HL-60 (cell line): Measurements from ENCODE around the gene NUDC.

Experiments used
- DNase-seq, 2 experiments: peaks; one replicate each; pipeline ENCODE4 v3.0.0-alpha.2; 2010 to 2020; ENCODE audit warnings: low read depth in 1 of 2, low spot score in 1 of 2
- H3K27ac ChIP-seq: fragments of 250-450 bp; sonication (Bioruptor Pico); replicated peaks from 2 replicates; pipeline ENCODE4 v1.5.1; 2020; ENCODE audit warnings: mild to moderate bottlenecking, moderate library complexity
- H3K27me3 ChIP-seq: fragments of 250-450 bp; sonication (Bioruptor Pico); 2 replicates; pipeline ENCODE4 v1.5.1; 2021; ENCODE audit warnings: mild to moderate bottlenecking, moderate library complexity; ENCODE audit not compliant: insufficient read depth, poor library complexity, severe bottlenecking
- H3K4me3 ChIP-seq: replicated peaks from 2 replicates; pipeline ENCODE4 v1.5.1; 2011; ENCODE audit warnings: mild to moderate bottlenecking, control low read depth, low read length; ENCODE audit not compliant: insufficient read depth
- GABPA ChIP-seq: IDR thresholded peaks from 2 replicates; pipeline ENCODE4 v1.6.1; 2012; ENCODE audit warnings: low read depth
- POLR2AphosphoS5 ChIP-seq: IDR thresholded peaks from 2 replicates; pipeline ENCODE4 v1.6.1; 2012; ENCODE audit warnings: low read depth
- SPI1 ChIP-seq: IDR thresholded peaks from 2 replicates; pipeline ENCODE4 v1.6.1; 2012; ENCODE audit warnings: low read depth, mild to moderate bottlenecking, borderline replicate concordance
- TF ChIP-seq, protein P1 (sequence below): IDR thresholded peaks from one replicate; pipeline ENCODE4 v1.5.1; 2011; ENCODE audit warnings: low read length, control low read depth, inconsistent platforms; ENCODE audit not compliant: insufficient read depth
- TF ChIP-seq, protein P2 (sequence below): IDR thresholded peaks from 2 replicates; pipeline ENCODE4 v1.6.1; 2012; ENCODE audit warnings: low read depth; ENCODE audit not compliant: insufficient replicate concordance

NUDC gene

DNA sequence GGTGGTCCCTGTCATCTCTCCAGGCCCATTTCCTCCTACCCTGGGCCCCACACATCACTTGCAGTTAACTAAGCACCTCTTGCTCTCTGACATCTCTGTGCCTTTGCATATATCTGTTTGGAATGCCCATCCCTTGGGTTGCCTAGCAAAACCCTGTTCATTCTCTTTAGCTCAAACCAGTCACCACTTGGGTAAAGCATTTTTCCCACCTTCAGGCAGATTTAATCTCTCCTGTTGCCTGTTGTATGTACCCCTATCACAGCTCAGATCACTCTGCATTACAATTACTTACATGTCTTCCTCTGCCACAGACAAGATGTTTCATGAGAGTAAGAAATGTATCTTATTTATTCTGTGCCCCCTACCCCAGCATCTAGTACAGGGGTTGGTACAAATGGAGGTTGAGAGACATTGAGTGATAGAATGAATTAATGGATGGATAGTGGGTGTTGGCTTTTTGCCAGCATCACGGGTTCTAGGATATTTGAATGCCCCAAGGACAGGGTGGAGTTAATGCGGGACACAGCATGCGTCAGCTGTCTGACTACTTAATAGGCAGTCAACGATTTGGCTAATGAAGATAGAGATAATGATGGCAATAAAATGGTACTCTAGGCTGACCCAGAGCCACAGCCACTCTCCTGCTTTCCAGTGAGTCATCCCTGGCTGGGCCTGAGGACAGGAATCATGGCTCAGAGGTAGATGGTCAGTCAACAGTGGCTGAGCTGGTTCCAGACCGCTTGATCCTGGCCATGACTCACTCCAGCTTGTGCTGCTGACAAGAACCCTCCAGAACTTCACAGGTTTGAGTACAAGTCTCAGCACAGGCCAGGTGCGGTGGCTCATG lies 14.2 kb upstream of the NUDC start:
- TF ChIP-seq SPI1 (no peak), POLR2AphosphoS5 (no peak), GABPA (no peak)
- TF ChIP-seq, protein P1, sequence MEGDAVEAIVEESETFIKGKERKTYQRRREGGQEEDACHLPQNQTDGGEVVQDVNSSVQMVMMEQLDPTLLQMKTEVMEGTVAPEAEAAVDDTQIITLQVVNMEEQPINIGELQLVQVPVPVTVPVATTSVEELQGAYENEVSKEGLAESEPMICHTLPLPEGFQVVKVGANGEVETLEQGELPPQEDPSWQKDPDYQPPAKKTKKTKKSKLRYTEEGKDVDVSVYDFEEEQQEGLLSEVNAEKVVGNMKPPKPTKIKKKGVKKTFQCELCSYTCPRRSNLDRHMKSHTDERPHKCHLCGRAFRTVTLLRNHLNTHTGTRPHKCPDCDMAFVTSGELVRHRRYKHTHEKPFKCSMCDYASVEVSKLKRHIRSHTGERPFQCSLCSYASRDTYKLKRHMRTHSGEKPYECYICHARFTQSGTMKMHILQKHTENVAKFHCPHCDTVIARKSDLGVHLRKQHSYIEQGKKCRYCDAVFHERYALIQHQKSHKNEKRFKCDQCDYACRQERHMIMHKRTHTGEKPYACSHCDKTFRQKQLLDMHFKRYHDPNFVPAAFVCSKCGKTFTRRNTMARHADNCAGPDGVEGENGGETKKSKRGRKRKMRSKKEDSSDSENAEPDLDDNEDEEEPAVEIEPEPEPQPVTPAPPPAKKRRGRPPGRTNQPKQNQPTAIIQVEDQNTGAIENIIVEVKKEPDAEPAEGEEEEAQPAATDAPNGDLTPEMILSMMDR = no peak
- TF ChIP-seq, protein P2, sequence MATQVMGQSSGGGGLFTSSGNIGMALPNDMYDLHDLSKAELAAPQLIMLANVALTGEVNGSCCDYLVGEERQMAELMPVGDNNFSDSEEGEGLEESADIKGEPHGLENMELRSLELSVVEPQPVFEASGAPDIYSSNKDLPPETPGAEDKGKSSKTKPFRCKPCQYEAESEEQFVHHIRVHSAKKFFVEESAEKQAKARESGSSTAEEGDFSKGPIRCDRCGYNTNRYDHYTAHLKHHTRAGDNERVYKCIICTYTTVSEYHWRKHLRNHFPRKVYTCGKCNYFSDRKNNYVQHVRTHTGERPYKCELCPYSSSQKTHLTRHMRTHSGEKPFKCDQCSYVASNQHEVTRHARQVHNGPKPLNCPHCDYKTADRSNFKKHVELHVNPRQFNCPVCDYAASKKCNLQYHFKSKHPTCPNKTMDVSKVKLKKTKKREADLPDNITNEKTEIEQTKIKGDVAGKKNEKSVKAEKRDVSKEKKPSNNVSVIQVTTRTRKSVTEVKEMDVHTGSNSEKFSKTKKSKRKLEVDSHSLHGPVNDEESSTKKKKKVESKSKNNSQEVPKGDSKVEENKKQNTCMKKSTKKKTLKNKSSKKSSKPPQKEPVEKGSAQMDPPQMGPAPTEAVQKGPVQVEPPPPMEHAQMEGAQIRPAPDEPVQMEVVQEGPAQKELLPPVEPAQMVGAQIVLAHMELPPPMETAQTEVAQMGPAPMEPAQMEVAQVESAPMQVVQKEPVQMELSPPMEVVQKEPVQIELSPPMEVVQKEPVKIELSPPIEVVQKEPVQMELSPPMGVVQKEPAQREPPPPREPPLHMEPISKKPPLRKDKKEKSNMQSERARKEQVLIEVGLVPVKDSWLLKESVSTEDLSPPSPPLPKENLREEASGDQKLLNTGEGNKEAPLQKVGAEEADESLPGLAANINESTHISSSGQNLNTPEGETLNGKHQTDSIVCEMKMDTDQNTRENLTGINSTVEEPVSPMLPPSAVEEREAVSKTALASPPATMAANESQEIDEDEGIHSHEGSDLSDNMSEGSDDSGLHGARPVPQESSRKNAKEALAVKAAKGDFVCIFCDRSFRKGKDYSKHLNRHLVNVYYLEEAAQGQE = no peak
- no peak for DNase-seq
- Histone ChIP-seq H3K27ac (no peak overlapping the region), H3K27me3 (no peaks in the 10 kb centered on the region), H3K4me3 (no peak overlapping the region)

DNA sequence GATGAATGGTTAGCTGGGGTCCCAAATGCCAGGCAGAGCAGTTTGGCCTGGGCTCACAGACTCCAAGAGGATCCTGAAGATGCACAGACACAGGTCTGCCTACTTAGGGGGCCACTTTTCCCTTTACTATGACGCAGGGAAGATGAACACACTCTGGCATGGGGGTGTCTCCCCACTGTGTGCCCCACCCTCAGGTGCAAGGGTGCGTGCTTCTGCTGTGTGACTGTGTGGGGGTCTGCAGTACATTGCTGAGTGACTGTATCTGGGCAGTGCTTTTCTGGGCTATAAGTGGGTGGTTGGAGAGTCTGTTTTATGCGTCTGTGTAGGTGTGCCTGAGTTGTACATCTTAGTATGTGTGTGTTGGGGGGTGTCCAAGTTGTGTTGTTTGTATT lies 11.6 kb upstream of the NUDC start:
- TF ChIP-seq SPI1 (no peak), GABPA (no peak), POLR2AphosphoS5 (no peak)
- TF ChIP-seq, protein P1 = no peak
- TF ChIP-seq, protein P2 = no peak
- Histone ChIP-seq H3K27ac (no peak overlapping the region), H3K27me3 (no peaks in the 10 kb centered on the region), H3K4me3 (no peak overlapping the region)
- DNase-seq = no peak

DNA sequence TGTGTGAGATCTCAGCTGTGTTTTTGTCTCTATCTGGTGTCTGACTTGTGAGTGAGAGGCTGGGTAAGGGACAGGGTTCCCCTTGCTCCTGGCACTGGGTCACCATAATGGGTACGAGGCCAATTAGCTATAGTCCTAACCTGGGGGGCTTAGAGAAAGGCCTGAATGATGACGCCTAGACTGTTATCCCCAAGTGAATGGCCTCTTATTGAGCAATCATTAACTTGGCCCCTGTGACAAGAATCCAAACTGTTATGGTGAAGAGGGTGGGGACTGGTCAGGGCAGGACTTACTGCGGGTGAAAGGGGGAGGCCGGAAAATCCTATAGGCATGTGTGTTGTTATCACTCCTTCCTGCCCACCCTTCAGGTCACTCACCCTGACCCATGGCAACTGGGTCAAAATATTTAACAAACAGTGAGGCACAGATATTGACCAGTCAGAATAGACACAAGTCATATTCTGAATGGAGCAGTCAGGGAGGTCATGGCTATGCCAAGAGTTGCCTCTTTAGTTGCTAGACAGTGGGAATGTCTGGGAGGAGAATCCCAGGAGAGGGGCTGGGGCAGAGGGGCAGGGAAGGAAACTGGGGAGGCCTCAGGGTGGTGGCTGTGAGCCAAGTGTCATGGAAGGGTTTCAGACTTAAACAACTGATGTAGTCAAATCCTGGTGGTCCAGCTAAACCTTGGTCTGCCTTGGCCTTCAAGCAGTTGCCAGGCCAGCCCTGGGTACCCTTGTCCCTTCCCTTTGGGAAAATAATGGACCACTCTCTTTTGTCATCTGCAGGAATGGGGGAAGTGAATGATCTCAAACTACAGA lies 11.0 kb upstream of the NUDC start:
- TF ChIP-seq, protein P2 = no peak
- TF ChIP-seq POLR2AphosphoS5 (no peak), GABPA (no peak), SPI1 (no peak)
- TF ChIP-seq, protein P1 = no peak
- no peaks in the 10 kb centered on the region for H3K27me3 ChIP-seq
- DNase-seq = no peak
- H3K4me3 ChIP-seq = no peak overlapping the region
- H3K27ac ChIP-seq = no peak overlapping the region
